ENCODE measurements around the gene CFAP119. TPM values are rescaled to one million over a fixed set of nuclear protein-coding genes. Genes with fewer than 3 reads are reported as not detected.
A peak's percentile ranks its signal among the peaks of the same experiment; 100 is the strongest.

The CFAP119 gene
- total and polyA plus RNA-seq, 9 of the 15 experiments (the other 6 are each of a cell fraction or from before 2014, with no cell fraction given) = 5.5 to 33.7 (median 9.6) TPM

DNA sequence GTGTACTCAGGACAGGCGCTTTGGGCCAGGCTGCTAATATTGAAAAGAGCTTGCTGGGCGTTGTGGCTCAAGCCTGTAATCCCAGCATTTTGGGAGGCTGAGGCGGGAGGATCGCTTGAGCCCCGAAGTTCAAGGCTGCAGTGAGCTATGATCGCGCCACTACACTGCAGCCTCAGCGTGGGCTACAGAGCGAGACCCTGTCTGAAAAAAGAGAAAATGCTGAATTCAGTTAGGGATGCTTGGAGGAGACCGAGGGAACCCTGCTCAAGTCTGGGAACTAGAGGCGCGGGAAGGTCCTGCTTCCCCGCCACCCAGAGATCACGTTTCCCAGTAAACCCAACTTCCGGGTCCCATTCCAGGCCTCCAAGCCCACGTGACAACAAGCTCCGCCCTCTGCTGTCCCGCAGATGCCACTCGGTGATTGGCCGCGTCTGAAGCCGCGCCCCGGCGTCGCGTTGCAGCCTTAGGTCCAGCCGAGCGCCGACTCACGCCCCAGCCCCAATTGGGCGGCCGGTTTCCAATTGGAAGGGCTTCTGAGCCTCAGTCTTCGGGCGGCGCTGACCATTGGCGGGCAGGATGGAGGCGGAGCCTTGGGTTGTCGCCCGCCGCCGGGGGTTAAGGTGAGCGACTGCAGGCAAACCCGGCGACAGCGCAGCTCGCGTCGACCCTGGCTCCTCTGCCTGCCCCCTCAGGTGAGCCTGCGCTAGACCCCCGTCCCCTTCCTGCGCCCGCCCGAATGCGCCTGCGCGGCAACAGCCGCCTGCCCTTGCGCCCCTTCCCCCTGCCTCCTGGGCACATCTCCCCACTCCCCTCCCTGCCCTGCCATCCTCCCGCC lies 13.8 kb downstream of the CFAP119 start, which contains the start of gene PHKG2 (continued):
- TF ChIP-seq, protein P1, sequence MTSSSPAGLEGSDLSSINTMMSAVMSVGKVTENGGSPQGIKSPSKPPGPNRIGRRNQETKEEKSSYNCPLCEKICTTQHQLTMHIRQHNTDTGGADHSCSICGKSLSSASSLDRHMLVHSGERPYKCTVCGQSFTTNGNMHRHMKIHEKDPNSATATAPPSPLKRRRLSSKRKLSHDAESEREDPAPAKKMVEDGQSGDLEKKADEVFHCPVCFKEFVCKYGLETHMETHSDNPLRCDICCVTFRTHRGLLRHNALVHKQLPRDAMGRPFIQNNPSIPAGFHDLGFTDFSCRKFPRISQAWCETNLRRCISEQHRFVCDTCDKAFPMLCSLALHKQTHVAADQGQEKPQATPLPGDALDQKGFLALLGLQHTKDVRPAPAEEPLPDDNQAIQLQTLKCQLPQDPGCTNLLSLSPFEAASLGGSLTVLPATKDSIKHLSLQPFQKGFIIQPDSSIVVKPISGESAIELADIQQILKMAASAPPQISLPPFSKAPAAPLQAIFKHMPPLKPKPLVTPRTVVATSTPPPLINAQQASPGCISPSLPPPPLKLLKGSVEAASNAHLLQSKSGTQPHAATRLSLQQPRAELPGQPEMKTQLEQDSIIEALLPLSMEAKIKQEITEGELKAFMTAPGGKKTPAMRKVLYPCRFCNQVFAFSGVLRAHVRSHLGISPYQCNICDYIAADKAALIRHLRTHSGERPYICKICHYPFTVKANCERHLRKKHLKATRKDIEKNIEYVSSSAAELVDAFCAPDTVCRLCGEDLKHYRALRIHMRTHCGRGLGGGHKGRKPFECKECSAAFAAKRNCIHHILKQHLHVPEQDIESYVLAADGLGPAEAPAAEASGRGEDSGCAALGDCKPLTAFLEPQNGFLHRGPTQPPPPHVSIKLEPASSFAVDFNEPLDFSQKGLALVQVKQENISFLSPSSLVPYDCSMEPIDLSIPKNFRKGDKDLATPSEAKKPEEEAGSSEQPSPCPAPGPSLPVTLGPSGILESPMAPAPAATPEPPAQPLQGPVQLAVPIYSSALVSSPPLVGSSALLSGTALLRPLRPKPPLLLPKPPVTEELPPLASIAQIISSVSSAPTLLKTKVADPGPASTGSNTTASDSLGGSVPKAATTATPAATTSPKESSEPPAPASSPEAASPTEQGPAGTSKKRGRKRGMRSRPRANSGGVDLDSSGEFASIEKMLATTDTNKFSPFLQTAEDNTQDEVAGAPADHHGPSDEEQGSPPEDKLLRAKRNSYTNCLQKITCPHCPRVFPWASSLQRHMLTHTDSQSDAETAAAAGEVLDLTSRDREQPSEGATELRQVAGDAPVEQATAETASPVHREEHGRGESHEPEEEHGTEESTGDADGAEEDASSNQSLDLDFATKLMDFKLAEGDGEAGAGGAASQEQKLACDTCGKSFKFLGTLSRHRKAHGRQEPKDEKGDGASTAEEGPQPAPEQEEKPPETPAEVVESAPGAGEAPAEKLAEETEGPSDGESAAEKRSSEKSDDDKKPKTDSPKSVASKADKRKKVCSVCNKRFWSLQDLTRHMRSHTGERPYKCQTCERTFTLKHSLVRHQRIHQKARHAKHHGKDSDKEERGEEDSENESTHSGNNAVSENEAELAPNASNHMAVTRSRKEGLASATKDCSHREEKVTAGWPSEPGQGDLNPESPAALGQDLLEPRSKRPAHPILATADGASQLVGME (CRISPR knock-in tag; IDR thresholded peaks at IDR 0.05) = no peak
- TF ChIP-seq POLR2AphosphoS5 (IDR thresholded peaks at IDR 0.05; ENCODE audit: control insufficient read depth, insufficient read depth, low read depth, low read length) = peak; percentile 68
- no peak for TF ChIP-seq ZBTB1 (CRISPR knock-in tag; IDR thresholded peaks at IDR 0.05; ENCODE audit: borderline replicate concordance, low read depth)
- TF ChIP-seq ZNF174 (CRISPR knock-in tag; IDR thresholded peaks at IDR 0.05) = no peak
- TF ChIP-seq THAP7 (CRISPR knock-in tag; IDR thresholded peaks at IDR 0.05) = no peak
- no peak for TF ChIP-seq YBX1 (IDR thresholded peaks at IDR 0.05)
- TF ChIP-seq ZKSCAN3 (CRISPR knock-in tag; IDR thresholded peaks at IDR 0.05) = no peak
- TF ChIP-seq ZNF23 (CRISPR knock-in tag; IDR thresholded peaks at IDR 0.05) = no peak
- no peak for TF ChIP-seq STAG1 (CRISPR knock-in tag; IDR thresholded peaks at IDR 0.05; ENCODE audit: borderline replicate concordance)
- no peak for TF ChIP-seq GTF2A2 (tag; IDR thresholded peaks at IDR 0.05)
- TF ChIP-seq CBFA2T3 (IDR thresholded peaks at IDR 0.05) = no peak
- TF ChIP-seq, protein P2, sequence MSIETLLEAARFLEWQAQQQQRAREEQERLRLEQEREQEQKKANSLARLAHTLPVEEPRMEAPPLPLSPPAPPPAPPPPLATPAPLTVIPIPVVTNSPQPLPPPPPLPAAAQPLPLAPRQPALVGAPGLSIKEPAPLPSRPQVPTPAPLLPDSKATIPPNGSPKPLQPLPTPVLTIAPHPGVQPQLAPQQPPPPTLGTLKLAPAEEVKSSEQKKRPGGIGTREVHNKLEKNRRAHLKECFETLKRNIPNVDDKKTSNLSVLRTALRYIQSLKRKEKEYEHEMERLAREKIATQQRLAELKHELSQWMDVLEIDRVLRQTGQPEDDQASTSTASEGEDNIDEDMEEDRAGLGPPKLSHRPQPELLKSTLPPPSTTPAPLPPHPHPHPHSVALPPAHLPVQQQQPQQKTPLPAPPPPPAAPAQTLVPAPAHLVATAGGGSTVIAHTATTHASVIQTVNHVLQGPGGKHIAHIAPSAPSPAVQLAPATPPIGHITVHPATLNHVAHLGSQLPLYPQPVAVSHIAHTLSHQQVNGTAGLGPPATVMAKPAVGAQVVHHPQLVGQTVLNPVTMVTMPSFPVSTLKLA (conservative IDR thresholded peaks at IDR 0.05) = peak; percentile 96 to 97
- no peak for TF ChIP-seq ETV5 (CRISPR knock-in tag; IDR thresholded peaks at IDR 0.05; ENCODE audit: low read depth)
- peak; percentile 64 for TF ChIP-seq KDM5B (IDR thresholded peaks at IDR 0.05; ENCODE audit: insufficient replicate concordance, low read depth, low read length)
- TF ChIP-seq CREB3L1 (IDR thresholded peaks at IDR 0.05; ENCODE audit: borderline replicate concordance, low read depth) = peak; percentile 61; the same call in 1 of the 2 replicates
- TF ChIP-seq ATF4 (CRISPR knock-in tag; IDR thresholded peaks at IDR 0.05) = no peak
- TF ChIP-seq FOXA1 (IDR thresholded peaks at IDR 0.05; ENCODE audit: borderline replicate concordance) = no peak

Data from K562 (cell line).